Measurements from ENCODE around the gene KCNB1.
"Not testable (repeated sequence)": the region's sequence is repeated elsewhere in the genome, so short reads cannot be mapped to it uniquely, and the experiment has no call there.

The KCNB1 gene

DNA sequence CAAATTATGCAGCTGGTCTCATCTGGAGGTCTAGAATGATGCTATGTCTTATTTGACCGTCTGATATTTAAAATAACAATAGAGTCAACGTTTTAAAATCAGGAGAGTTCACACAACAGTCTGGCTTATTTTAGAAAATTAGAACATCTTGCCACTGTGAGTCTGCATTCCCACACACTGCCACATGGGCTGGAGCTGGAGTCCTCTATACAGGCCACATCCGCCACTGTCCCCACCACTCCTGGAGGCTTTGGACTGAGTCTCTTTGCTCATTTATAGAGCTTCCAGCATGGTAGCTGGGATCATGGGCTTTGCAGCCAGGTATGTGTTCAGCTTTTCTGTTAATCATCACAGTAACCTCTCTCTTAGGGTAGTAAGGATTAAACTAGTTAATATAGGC lies 135.8 kb downstream of the KCNB1 start:
- no peak for DNase-seq

DNA sequence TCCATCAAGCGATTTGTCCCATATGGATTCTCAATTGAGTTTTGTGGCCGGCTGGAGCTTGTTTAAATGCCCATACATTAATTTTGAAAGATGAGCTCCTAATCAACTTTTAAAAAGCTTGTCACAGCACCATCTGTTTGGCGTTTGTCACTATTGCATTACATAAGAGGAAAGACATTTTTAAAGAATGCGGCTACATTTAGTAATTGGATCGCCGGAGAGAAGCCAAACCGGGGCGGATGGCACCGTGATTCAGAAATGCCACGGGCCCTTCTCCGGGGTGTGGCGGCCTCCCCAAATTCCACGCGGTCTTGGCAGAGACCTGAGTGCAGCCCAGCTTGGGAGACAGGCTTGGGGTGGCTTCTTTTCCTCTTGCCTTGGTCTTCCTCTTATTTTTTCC lies 136.9 kb downstream of the KCNB1 start:
- no peak for DNase-seq

DNA sequence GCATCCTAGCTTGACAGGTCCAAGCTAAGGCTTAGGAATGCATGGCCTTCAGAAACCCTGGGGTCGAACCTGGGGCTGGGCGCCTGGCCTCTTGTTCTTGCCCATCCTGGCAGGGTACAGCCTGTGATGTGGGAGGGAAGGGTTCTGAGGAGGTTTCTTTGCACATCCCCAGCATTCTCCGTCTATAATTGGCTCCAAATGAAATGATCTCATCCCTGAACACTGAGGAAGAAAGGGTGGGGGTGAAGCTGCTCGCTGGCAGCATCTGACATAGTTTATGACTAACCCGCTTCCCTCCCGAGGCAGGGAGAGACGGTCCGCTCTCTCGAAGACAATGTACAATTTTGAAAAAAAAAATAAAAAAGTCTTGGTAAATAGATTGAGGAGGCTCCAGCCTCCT lies 137.5 kb downstream of the KCNB1 start:
- no peak for DNase-seq

DNA sequence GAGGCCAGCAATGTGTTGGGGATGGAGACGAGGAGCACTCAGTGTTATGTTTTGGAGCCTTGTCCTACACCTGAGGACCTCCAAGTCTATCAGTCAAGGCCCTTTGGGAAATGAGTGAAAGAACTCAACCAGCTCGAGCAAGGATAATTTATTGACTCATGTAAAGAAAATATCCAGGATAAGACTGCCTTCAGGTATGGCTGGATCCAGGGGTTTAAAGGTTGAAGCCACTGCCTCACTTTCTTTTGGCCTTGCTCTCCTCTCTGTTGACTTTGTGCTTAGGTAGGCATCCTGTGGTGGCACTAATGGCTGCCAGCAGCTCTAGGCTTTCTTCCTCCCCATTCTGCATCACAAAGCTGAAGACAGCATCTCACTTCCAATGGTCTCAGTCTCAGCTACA lies 138.3 kb downstream of the KCNB1 start:
- DNase-seq, result no peak

DNA sequence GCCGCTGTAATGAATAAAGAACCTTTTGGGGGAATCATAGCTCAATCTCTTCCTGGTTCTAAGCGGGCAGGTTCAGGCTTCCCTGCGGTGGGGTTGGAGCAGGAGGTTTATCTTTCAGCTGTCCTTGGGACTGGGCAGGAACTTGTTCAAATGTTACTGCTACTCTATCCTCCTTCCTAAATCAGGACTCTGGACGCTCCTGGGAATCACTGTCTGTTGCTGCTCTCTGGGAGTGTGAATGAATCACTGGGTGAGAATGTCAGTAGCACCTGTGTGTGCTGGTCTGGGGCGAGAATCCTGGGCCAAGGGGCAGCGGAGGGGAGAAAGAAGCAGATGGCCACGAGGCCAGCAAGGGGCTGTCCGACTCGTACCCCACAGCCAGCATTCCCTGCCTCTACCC lies 139.2 kb downstream of the KCNB1 start:
- no peak for DNase-seq

DNA sequence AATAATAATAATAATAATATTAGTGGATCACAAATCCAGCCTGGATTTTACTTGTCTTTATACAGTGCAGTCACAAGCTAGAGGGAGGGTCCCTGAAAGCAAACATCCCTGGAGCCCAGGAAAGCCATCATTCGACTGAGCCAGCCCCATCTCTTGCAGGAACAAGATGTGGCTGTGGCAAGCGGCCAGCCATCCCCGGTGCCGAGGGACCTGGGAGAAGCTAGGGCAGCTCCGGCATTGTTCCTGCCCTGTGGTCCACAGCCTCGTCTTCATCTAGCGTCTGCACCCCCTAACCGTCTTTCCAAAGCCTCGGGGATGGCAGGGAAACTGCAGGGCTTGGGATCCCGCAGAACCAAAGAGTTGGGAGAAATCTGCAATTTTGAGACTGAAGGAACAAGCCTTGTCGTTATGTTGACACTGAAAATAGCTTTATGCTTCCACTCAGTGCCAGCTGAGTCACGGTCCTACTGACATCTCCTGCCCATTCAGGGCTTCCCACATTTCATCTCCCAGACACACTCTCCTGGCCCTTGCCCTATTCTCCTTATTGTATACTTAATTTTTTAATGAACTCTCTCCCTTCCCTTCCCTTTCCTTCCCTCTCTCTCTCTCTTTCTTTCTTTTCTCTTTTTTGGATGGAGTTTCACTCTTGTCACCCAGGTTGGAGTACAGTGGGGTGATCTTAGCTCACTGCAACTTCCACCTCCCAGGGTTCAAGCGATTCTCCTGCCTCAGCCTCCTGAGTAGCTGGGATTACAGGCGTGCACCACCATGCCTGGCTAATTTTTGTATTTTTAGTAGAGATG lies 142.1 kb downstream of the KCNB1 start:
- DNase-seq, result no peak

DNA sequence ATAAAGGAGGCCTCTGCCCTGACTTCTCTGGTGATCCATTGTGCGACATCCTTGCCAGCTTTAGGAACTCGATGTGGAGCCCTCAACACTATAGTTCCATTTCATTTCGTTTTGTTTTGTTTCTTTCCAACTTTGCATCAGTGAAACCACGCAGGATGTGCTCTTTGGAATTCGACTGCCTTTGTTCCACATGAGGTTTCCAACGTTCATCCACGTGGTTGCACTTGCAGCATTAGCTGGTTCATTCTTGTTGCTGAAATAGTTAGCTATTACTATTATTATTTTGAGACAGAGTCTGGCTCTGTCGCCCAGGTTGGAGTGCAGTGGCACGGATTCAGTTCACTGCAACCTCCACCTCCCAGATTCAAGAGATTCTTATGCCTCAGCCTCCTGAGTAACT lies 143.3 kb downstream of the KCNB1 start:
- no peak for DNase-seq

DNA sequence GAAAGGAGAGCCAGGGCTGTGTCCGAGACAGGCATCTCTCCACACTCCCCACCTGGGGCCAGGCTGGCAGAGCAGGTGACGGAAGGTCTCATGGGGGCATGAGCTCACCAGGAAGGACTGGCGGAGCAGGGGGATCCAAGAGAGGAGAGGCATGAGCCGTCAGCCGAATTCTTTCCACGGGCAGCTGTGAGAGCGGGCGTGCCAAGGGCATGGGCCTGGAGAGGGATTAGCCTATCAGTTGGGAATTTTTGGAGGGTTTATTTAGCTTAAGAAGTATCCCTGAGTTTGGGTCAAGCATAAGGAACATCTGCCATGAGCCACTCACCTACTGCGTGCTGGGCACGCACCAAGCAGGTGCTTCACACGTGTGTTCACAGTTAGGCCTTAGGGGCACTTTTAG lies 144.4 kb downstream of the KCNB1 start:
- DNase-seq, result no peak

DNA sequence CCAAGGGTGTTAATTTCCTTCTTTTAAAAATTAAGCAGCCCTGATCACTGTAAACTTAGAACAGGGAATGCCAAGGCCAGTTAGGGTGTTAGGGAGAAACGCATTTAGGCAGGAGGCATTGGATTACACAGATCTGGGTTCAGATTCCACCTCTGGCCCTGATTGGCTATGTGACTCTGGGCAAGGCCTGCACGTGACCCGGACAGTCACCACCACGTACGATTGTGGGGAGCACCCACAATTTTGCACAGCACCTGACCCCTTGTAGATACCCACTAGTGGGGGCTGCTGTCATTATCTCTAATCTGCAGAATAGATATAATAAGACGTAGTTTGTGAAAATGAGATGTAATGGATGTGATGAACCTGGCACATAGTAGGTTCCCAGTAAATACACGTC lies 145.1 kb downstream of the KCNB1 start:
- no peak for DNase-seq

DNA sequence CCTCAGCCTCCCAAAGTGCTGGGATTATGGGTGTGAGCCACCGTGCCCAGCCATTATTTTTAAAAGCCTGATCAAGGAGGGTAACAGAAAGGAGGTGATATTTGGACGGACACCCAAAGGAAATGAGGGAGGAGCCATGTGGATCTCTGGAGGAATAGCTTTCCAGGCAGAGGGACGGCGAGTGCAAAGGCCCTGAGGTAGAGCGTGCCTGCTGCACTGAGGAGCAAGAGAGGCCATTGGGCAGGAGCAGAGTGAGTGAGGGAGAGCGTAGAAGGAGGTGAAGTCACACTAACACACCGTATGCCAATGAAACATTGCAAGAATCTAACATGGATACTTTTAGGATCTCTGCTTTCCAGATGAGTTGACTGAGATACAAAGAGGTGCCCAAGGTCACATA lies 145.7 kb downstream of the KCNB1 start:
- DNase-seq, result no peak

DNA sequence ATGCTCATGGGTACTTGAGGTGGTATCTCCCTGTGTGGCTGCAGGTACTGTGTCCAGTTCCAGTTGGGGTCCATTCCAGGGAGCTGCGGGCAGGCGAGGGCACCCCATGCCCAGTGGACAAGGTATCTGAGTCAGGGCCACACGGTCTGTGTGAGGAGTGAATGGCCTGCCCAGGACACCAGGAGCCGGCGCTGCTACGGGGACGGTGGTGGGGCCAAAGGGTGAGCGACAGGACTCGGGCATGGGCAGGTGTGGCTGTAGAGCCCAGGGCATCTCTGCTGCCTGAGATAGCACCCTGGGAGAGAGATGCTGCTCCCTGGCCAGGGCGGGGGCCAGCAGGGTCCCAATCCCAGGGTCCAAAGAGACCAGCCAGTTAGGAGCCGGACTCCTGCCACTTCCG lies 147.0 kb downstream of the KCNB1 start:
- no peak for DNase-seq

DNA sequence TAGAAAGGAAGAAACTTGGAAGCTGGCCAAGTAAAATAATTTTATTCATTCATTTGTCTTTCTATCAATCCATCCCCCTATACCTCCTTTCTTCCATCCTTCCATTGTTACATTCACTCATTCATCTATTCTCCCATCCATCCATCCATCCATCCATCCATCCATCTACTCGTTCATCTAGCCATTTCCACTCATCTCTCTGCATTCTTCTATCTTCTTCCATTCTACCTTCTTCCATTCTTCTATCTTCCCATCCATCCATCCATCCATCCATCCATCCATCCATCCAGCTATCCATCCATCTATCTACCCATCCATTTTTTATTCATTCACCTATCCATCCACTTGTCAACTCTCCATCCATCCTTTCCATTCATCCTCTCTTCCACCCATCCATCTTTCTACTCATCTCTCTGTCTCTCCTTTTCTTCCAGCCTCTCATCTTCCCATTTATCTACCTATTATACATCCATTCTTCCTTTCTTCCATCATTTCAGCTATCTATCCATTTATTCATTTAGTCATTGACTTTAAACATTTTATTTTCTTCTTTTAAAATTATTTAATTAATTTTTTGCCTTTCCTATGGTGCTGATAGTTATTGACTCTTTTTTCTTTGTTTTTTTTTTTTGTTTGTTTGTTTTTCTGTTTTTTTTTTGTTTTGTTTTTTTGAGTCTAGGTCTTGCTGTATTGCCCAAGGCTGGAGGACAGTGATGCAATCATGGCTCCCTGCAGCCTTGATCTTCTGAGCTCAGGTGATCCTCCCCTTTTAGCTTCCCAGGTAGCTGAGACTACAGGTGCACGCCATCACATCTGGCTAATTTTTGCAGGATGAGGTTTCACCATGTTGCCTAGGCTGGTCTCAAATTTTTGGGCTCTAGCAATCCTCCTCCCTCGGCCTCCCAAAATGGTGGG lies 151.5 kb downstream of the KCNB1 start:
- no peak for DNase-seq

DNA sequence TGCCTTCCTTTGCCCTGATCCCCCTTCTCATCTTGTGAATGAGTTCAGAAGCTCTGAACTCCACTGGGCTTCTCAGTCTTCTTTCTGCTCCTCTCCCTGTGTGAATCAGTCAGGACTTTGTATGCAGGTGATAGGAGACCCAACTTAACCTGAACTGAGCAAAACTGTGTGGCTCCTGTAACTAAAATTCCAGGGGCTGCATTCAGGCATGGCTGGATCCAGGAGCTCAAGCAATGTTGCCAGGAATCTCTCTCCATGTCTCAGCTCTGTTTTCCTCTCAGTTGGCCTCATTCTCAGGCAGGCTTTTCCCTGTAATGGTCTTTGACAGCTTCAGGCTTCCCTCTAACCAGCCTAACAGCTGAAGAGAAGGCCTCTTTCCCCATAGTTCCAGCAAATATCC lies 153.7 kb downstream of the KCNB1 start:
- no peak for DNase-seq

DNA sequence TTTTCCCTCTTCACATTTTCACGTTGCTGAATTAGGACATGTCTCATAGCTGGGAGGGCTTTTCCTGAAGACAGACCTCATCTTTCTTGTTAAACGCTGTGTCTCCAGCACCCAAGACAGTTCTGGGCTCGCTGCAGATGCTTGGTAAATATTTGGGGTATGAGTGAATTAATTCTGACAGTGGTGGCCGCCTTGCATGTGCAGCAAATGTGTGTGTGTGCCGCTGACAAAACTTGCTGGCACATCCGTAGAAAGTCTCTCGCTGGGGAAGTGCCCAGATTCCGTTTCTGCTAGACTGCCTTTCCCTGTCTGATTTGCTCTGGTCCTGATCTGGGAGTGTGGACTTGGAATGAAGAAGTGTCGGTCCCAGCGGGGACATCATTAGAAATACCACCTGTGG lies 156.4 kb downstream of the KCNB1 start:
- DNase-seq, result no peak

DNA sequence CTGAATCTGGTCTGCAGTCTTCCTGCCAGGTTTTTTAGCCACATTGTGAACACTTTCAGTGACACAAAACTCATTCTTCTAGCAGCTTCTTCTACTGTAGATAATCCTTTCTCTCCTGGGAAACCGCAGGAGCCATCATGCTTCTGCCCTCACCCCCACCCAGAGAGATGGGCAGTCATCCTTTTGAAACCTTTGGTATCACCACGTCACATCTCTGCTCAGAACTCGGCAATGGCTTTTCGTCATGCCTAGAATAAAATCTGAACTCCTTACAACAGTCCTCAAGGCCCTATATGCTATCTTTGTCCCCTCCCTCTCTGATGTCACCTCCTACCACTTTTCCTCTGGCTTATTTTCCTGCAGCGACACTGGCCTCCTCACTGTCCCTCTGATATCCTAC lies 158.2 kb downstream of the KCNB1 start:
- no peak for DNase-seq

DNA sequence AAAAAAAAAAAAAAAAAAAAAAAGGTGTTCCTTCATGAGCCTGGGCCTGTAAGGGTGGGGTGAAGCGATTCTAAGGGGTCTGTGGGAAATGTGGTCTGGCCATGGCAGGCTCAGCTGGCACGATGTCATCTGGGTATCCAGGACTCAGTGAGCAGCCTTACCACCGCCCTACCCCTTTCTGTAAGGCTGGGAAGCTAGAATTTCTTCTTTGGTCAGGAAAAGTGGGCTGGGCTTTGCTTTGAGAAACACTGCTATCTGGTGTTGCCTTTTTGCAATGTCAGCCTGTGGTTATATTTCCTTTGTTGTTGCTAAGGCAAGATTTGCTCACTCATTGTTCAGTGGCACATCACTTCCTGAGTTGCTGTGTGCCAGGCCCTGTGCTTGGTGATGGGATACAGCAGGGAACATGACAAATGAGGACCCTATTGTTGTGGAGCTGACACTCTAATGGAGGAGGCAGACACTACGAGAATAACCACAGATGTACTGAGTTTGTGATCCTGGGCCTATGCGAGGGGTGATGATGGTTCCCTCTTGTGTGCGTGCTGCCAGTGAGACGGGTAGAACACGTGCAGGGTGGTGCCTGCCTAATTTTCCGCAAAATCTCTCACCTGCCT lies 158.7 kb downstream of the KCNB1 start:
- no peak for DNase-seq

DNA sequence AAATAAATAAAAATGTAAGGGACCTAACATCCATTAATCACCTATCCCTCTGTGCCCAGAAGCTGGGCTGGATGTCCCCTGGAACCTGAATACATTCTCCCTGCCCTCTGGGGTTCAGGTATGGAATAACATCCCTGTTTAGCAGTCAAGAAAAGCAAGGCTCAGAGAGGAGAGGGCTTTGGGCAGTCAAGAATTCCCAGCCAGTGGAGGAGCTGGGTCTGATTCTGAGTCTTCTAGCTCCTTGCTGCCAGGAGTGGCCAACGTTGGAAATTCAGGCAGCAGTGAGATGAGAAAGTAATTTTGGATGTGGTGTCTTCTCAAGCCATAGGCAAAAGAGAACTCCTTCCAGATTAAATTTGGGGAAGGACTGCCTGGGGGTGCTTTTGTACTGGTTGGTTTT lies 162.0 kb downstream of the KCNB1 start:
- DNase-seq, result no peak

DNA sequence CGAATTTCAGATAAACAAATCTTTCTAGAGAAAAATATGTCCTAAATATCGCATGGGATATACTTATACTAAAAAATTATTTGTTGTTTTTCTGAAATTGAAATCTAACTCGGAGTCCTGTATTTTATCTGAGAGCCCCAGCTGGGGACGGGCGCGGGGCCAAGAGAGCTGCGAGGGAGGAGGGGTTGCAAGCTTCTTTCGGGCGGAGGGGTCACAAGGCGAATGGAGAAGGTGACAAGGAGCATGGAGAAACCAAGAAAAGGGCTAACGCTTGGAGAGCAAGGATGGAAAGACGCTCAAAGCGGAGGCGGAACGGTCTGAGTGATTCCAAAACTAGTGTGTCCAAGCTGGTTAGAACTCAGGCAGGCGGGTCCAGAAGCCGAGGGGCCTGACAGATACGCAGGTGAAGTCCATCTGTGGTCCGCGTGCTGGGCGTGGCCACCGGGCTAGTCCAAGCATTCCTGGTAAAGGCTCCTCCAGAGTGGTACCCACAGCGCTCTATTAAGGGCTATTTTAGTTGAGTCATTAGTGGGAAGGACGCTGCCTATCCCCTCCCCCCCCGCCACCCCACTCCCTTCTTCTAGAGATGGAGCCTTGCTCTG lies 163.2 kb downstream of the KCNB1 start:
- DNase-seq, result no peak

DNA sequence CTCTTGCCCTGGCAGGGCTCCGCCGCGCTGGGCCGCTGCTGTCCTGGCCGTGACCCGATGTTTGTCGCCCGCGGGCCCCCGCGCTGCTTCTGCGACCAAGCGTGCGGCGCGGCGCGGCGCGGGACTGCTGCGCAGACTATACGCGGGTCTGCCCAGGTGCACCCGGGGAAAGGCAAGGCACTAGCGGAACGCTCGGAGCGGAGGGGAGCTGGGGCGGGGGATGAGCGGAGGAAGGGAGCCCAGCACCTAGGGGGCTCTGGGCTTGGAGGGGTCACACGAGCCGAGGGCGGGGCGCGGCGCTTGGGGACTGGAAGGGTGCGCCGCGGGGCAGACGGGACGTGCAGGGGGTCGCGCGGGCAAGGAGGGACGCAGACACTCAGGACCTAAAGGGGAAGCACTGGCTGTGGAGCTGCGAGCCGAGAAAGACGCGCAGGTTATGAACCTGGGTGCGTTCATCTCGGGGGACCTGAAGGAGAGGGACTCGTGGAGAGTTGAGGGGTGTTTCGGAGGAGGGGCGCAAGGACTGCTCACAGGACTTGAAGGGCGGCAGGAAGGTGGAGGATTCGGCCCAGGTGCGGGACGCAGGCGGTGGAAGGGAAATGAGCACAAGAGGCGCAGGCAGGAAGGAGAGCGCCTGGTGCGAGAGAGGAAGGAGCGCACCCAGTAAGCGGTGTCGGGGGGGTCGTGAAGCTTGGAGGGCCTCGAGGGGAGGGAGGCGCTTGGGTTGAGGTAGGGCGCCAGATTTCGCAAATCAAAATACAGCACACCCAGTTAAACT lies 163.8 kb downstream of the KCNB1 start:
- DNase-seq, result peak; percentile 65

DNA sequence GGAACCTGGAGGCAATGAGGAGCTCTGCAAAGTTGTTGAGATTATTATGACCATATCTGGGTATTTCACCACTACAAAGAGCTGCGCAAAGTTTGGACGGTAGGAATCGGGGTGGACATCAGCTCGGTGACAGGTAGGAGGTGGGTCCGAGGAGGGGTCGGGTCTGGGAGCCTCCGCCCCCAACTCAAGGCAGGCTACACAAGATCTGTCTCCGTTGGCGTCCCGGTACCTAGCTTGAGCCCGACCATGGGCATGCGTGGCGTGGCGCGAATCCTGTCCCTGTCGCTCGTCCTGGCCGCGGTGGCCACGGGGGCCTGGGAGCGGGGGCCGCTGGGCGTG lies 164.4 kb downstream of the KCNB1 start:
- no peak for DNase-seq

DNA sequence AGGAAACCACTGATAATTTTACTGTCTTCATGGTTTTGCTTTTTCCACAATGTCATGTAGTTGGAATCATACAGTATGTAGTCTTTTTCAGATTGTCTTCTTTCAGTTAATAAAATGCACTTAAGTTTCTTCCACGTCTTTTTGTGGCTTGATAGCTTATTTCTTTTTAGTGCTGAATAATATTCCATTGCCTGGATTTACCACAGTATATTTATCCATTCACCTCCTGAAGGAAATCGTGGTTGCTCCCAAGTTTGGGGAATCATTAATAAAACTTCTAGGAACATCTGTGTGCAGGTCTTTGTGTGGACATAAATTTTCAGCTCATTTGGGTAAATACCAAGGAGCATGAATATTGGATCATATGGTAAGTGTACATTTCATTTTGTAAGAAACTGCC lies 165.8 kb downstream of the KCNB1 start:
- no peak for DNase-seq

DNA sequence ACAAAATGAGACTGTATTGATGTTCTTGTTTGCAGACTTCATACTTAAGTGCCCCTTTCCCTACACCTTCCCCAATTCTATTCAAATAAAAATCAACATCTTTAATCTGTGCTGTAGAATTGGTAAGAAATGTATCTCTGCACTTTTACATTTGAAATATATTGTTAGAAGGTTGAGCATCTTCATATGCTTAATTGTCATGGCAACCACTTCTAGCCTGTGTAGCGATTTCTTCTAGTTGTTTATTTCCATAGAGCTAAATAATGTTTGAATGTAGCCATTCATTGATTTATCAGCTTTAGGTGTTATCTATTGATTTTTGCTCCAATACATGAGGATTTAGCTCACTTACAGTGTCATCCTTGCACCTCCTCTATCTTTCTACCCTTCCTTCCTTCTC lies 166.9 kb downstream of the KCNB1 start:
- DNase-seq, result no peak

DNA sequence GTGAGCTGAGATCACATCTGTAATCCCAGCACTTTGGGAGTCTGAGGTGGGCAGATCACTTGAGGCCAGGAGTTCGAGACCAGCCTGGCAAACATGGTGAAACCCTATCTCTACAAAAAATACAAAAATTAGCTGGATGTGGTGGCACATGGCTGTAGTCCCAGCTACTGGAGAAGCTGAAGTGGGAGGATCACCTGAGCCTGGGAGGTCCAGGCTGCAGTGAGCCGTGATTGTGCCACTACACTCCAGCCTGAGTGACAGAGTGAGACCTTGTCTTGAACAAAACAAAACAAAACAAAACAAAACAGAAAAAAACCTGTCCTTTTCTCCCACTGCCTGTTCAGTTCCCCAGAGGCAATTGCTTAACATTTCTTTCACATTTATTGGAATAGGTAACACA lies 168.4 kb downstream of the KCNB1 start:
- DNase-seq, result not testable (repeated sequence)

Measured in activated CD8-positive, alpha-beta memory T cell treated with anti-CD3 and anti-CD28 coated beads, Interleukin-2, amount 50 U/mL, for 48 hours (primary cell).